Measurements from ENCODE around the gene RNF14. TPM values are rescaled to one million over a fixed set of nuclear protein-coding genes. Genes with fewer than 3 reads are reported as not detected.

RNF14 gene
- total and polyA plus RNA-seq, 10 of the 15 experiments (the other 5 are each of a cell fraction or from before 2014, with no cell fraction given): 13.2 to 41.8 (median 28.3) TPM

- TF ChIP-seq SREBF1 (IDR thresholded peaks at IDR 0.05; ENCODE audit: low read length): no peak
These were observed 63.2 kb downstream of the RNF14 start (continued) for GRCh38 chr5:142032150-142032549.

- intact Hi-C loops (cut with micrococcal nuclease; ENCODE audit: unreplicated experiment) (no loop called here), in situ Hi-C loops (cut with MboI) (no loop called here)
- H3K27ac ChIP-seq (ENCODE audit: control insufficient read depth, insufficient read depth): no peak overlapping the region
- no peak overlapping the region for H2AFZ ChIP-seq (ENCODE audit: control insufficient read depth, low read depth, low read length)
- ChIA-PET SMC1A (ENCODE audit: uncharacterized antibody, unreplicated experiment) (no interaction called here), POLR2A (no interaction called here), RAD21 (ENCODE audit: unreplicated experiment) (no interaction called here), CTCF (interaction anchor here (1.2 kb wide), 1 partner anchor 21 kb away, joined by 3 read pairs; the partner anchor contains the start of gene GNPDA1)
- H3K79me2 ChIP-seq (ENCODE audit: control insufficient read depth, insufficient read depth, low read length): no peaks in the 10 kb centered on the region
- no peaks in the 10 kb centered on the region for H3K9me3 ChIP-seq (replicated peaks; ENCODE audit: control insufficient read depth, insufficient read depth, low read length)
- no peak overlapping the region for H3K9ac ChIP-seq (ENCODE audit: control insufficient read depth, insufficient read depth, low read length)
- no peak for ATAC-seq
- FAIRE-seq: no peak
- no peaks in the 10 kb centered on the region for H4K20me1 ChIP-seq (ENCODE audit: control insufficient read depth, insufficient read depth)
- no peaks in the 10 kb centered on the region; a peak in 1 of 4 replicates for H3K27me3 ChIP-seq (replicated peaks in 1 of 2; ENCODE audit: control insufficient read depth in 2 of 2, insufficient read depth in 2 of 2, low read length in 1 of 2)
- TF ChIP-seq HDAC6 (IDR thresholded peaks at IDR 0.05; ENCODE audit: unreplicated experiment) (no peak), IRF3 (IDR thresholded peaks at IDR 0.05) (no peak), YY1 (IDR thresholded peaks at IDR 0.05; ENCODE audit: low read depth, low read length) (no peak), MTA2 (IDR thresholded peaks at IDR 0.05; ENCODE audit: low read depth) (no peak), MEF2A (IDR thresholded peaks at IDR 0.05; ENCODE audit: insufficient read depth, low read depth, low read length) (no peak), FOS (IDR thresholded peaks at IDR 0.05; ENCODE audit: borderline replicate concordance, extremely low read depth, insufficient read length) (no peak), SREBF2 (IDR thresholded peaks at IDR 0.05; ENCODE audit: low read length) (no peak), RFX5 (IDR thresholded peaks at IDR 0.05; ENCODE audit: low read depth, low read length) (no peak), E2F8 (IDR thresholded peaks at IDR 0.05; ENCODE audit: low read depth, partially characterized antibody) (no peak), RELA (IDR thresholded peaks at IDR 0.05; ENCODE audit: borderline replicate concordance, partially characterized antibody) (no peak), DPF2 (IDR thresholded peaks at IDR 0.05) (no peak), PAX5 (IDR thresholded peaks at IDR 0.05; ENCODE audit: borderline replicate concordance, low read depth, low read length) (no peak)
- DNase-seq (ENCODE audit: low read depth, low spot score): no peak
- H3K36me3 ChIP-seq (ENCODE audit: control insufficient read depth in 2 of 2, insufficient read depth in 2 of 2, low read length in 1 of 2): no peaks in the 10 kb centered on the region
- no peak overlapping the region for H3K4me3 ChIP-seq
- 32% methylated on average over 19 of the region's 19 CpGs for WGBS (ENCODE audit: insufficient coverage, insufficient replicate concordance, low lambda C conversion rate, missing lambda C conversion rate)
- no peaks in the 10 kb centered on the region for H3K4me1 ChIP-seq (ENCODE audit: control insufficient read depth, insufficient read depth, low read length)
- no TSS peak for BruUV-seq (replicated peaks)
- no peak overlapping the region for H3K4me2 ChIP-seq (ENCODE audit: control insufficient read depth, insufficient read depth)
These were observed 64.1 kb downstream of the RNF14 start for GRCh38 chr5:142032747-142033631.
